PC-9 (cell line): ENCODE measurements around the gene NRARP.

ENCODE experiments used
- CTCF ChIP-seq: fragments of 200-600 bp; sonication (generic); conservative IDR thresholded peaks from 2 replicates; pipeline ENCODE4 v1.6.1; 2017; ENCODE audit warnings: mixed run types, antibody characterized with exemption, mild to moderate bottlenecking, moderate library complexity
- EZH2 ChIP-seq: fragments of 200-600 bp; sonication (generic); IDR thresholded peaks from 2 replicates; pipeline ENCODE4 v1.8.0; 2017; ENCODE audit warnings: antibody characterized with exemption, low read depth

- TF ChIP-seq CTCF: no peak
- no peak for TF ChIP-seq EZH2
Measured at GRCh38 chr9:137302118-137302448, at the start of gene NRARP.
